GM23248 (cell line): Measurements from ENCODE around the gene AADAC.
"Not testable (repeated sequence)": the region's sequence is repeated elsewhere in the genome, so short reads cannot be mapped to it uniquely, and the experiment has no call there.

Source experiments
- EZH2 ChIP-seq: fragments of 200-600 bp; sonication (generic); IDR thresholded peaks from 2 replicates; pipeline ENCODE4 v1.6.1; 2018; ENCODE audit warnings: antibody characterized with exemption, mild to moderate bottlenecking; ENCODE audit not compliant: insufficient read depth, poor library complexity, severe bottlenecking
- EZH2phosphoT487 ChIP-seq: fragments of 200-600 bp; sonication (generic); IDR thresholded peaks from 2 replicates; pipeline ENCODE4 v1.6.1; 2018; ENCODE audit warnings: antibody characterized with exemption, moderate library complexity, mild to moderate bottlenecking, low read depth; ENCODE audit not compliant: insufficient read depth

DNA sequence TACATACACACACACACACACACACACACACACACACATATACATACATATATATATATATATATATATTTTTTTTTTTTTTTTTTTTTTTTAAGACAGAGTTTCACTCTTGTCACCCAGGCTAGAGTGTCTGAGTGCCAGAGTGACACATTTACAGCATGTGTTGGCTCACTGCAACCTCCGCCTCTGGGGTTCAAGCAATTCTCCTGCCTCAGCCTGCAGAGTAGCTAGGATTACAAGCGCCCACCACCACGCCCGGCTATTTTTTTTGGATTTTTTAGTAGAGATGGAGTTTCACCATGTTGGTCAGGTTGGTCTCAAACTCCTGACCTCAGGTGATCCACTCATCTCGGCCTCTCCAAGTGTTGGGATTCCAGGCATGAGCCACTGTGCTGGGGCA is 60.2 kb downstream of the AADAC start:
- not testable (repeated sequence) for TF ChIP-seq EZH2, EZH2phosphoT487
